ENCODE measurements around the gene ERP44. TPM values are rescaled to one million over a fixed set of nuclear protein-coding genes. Genes with fewer than 3 reads are reported as not detected.
"Not testable (repeated sequence)": the region's sequence is repeated elsewhere in the genome, so short reads cannot be mapped to it uniquely, and the experiment has no call there.

Gene ERP44
- total RNA-seq, 1 donor from 2014 or later = 16.2 TPM

DNA sequence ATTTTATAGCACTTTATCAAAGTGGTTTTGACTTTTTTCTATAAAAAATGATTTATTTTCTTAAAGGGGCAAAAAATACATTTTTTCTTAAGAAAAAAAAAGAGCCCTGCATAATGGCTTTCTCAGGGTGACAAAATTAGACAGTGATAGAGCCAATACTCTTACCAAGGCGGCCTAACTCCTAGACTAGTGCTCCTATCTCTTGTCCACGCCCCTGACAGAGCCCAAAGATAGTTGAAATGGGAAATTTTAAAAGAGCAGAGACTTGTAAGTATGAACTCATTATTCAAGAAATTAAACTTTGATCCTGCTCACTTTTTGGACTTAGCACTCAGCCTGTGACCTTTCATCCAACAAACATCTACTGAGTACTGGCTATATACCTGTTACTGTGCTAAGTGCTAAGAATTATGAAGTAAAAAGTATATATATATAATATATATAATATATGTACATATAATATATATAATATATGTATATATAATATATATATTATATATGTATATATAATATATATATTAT lies 1.4 kb upstream of the ERP44 start:
- no peak for DNase-seq

DNA sequence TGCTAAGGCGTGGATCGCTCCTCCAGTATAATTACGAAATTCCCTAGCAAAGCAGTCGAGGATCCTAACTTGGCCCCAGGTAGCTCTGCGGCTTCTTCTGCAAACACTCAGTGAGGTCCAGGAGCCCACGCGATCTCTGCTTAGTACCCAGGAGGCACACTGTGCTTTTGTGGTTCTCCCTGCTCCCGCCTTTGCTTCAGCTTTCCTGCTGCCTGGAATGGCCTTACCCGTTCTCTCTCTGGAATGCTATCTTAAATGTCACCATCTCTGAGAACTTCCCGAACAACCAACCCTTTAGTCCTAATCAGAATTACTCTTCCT lies 882 bp upstream of the ERP44 start:
- no peak for DNase-seq

DNA sequence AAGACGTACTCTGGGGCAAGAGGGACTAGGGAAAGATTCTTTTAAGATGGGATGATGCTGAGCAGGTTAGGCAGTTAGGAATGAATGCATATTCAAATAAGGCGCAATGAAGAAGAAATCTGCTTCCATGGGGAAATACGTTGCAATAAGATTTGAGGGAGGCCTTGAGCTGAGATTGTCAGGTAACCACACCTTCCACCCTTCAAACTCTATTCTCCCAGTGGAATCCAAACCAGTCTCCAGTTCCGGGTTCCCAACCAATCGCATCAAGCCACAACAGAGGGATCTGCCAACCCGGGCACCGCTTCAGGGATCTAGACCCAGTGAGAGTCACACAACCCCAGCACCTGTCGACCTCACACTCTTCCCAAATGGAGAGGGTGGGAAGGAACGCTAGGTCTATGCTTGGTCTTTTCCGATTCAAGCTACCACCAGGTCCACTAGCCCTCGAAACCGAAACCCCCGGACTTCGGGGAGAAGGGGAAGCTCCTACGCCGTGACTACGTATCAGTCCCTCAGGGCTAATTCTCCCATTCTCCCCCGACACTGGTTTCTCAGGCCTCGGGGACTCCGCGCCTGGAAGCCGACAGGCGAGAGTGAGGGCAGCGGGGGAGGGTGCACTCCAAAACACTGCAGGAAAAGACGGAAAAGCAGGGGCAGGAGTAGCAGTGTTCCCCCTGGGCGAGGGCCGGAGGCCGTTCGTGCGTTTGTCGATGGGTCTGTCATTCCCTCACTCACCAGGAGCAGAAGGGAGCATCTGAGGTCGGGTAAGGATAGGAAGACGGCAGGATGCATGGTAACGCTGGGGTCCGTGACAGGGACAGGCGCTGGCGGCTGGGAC lies 534 bp downstream of the ERP44 start:
- no peak for DNase-seq

DNA sequence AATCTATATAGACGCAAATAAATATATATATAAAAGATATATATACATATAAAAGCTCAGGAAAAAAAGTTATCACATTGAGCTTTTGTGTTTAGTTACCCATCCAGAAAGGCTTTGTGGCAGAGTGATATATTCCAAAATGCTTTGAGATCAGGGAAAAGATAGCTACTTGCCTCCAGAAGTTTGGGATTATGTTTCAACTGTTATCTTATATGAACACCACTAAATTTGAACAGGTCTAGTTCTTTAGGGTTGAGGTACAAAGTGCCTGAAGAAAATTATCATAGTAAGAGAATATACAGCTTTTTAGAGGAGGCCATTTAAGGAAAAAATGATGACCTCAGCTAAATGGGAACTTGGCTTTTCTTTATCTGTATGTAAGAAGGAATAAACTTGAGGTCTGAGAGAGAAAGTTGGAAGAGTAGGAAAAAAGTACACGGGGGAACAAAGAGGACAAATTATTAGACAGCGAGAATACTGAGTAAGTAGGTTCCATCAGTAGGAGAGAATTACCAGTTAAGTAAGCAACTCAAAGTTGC lies 2.4 kb downstream of the ERP44 start:
- DNase-seq = no peak

DNA sequence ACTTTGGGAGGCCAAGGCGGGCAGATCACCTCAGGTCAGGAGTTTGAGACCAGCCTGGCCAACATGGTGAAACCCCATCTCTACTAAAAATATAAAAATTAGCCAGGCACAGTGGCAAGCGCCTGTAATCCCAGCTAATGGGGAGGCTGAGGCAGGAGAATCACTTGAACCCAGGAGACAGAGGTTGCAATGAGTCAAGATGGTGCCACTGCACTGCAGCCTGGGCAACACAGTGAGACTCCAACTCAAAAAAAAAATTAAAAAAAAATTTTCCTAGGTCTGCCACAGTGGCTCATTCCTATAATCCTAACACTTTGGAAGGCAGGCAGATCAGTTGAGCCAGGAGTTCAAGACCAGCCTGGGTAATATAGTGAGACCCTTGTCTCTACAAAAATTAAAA lies 4.4 kb downstream of the ERP44 start:
- DNase-seq = not testable (repeated sequence)

GRCh38 chr9:100092066-100092465 lies 6.7 kb downstream of the ERP44 start:
- no peak for DNase-seq

- no peak for DNase-seq
These were observed 7.2 kb downstream of the ERP44 start for GRCh38 chr9:100091650-100092049.

GRCh38 chr9:100090880-100091279 lies 7.9 kb downstream of the ERP44 start:
- no peak for DNase-seq

DNA sequence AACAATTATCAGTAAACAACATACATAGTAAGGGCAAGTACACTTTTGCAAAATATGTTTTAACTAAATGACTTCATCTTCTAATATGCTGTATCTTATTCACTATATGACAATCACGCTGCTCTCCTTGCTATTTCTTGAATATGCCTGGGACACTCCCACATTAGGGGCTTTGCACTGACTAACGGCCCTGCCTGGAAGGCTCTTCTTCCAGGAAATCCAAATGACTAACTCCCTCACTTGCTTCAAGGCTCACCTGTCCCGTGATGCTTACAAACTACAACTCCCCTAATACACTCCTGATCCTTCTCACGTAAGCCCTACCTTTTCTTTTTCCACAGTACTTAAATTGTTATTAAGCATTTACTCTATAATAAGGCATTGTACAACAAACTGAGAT lies 10.6 kb downstream of the ERP44 start:
- no peak for DNase-seq

DNA sequence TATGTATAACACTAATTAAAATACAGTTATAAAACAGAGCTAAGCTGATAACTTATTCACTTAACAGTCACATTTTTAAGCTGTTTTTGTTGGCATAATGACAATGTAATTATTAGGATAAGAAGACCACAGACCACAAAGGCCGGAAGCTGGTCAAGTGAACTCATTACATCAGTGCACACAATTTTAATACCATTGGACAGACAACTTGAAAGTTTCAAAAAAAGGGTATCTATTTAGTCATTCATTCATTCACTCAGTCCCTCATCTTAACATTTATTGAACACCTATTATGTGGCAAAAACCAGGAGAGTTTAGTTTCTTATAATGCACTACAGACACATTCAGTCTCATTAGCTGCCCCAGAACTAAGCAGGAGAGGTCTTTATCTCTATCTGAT lies 11.6 kb downstream of the ERP44 start:
- DNase-seq = no peak

DNA sequence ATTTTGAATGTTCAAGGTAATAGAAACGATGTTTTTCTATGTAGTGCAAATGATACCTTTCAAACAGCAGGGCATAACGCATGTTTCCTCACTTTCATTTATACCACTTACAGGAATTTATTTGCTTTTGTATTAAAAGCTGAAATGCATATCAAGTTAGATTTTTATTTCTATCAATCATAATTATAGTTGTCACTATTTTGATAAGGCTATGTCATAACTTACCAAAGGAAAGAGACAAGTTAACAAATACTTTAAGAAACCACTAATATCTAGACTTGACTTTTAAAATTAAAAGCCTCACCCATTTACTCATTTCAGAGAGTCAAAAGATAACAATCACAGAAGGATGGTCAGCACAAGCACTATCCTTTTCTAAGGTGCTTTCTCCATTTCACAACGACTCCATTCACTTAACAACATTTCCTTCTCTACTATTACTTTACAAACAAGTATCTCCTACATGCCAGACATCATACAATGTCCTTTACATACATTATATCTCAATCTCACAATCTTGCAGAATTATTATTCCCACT lies 12.6 kb downstream of the ERP44 start:
- no peak for DNase-seq

DNA sequence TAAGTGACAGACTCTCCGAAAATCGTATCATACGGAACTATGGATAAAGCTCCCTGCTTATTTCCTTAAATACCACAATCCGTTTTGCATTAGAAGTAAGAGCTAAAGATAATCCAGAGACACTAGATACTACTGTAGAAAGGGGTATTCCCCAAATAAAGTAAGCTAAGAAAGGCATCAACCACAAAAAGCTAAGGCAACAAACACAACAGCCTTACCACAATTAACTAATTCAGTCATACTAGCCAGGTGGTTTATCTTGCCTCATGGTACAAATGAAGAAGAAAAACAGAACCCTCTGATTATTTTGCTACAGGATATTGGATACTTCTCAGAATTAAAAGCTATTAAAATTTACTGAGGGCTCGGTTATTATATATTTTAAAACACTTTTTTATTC lies 14.1 kb downstream of the ERP44 start:
- no peak for DNase-seq

DNA sequence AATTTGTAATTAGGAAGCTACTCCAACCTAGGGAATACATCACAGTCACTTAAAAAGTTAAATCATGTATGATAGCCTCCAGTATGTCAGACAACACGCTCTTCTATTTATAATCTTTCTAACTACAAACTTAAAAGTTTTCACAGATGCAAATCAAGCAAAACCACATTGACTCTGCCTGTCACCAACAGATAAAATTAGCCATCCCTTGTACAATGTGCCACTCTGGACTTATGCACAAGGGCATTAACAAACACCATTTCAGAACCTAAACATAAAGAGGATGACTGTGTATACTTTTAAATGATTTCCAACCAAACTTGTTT lies 14.7 kb downstream of the ERP44 start:
- DNase-seq = no peak

DNA sequence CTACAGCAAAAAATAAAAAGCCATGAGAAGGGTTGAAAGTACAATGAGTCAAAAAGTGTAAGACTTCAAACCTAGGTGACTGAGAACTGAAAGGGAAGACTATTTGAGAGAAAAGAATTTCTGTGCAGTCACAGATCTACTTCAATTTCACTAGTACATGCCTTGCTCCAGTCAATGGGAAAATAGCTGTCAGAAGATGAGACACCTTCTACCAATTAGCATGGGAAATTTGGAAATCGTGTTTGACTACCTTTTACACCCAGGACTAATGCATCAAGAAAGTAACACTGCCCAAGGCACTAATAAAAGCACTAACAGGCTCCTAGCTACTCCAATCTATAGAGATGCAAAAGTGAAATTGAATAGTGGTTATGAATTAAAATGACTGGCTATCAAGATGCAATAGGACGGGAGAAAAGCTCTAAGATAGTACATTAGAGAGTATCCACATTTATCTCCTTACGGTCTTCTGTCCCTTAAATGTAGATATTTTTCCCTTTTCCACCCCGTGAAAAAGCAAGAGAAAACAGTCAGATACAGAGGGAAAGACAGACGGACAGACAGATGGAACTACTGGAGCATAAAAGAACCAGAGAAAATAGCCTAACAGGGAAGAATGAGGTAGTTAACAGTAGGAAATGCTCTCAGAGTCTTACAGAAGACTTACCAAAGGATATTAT lies 15.2 kb downstream of the ERP44 start:
- DNase-seq = no peak

DNA sequence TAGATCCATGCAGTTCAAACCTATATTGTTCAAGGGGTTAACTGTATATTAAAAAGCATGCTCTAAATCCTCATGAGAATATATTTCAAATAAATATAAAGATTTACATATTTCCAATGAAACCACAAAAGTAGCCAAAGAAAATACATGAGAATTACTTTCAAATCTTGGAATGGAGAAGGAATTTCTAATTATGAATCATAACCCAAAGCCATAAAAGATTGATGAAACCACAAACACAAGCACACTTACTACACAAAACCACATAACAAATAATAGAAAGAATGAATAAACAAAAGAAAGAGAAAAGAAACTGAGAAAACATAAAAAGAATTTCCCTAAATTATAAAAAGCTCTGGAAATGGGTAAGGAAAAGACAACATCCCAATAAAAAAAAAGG lies 16.0 kb downstream of the ERP44 start:
- no peak for DNase-seq

- DNase-seq = not testable (repeated sequence)
These were observed 22.5 kb downstream of the ERP44 start for GRCh38 chr9:100076256-100076655.

- DNase-seq = no peak
These were observed 23.8 kb downstream of the ERP44 start for GRCh38 chr9:100074989-100075388.

GRCh38 chr9:100074093-100074492 lies 24.7 kb downstream of the ERP44 start:
- DNase-seq = no peak

DNA sequence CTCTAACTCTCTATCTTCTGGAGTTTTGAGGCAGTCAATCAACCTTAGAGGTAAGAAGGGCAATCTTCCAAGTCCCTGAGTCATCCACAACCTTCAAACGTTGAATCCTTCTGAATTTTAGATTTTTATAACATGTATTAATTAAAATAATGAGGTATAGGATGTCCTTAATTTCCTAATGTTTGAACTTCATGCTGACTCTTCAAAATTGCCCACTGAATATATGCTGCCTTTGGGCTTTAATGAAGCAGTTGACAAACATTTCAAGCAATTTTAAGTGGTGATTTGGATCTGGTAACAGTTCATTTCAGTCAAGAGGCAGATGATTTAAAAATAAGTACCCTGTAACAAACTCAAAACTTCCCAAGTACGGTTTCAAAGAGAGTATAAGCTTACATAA lies 26.0 kb downstream of the ERP44 start:
- no peak for DNase-seq

DNA sequence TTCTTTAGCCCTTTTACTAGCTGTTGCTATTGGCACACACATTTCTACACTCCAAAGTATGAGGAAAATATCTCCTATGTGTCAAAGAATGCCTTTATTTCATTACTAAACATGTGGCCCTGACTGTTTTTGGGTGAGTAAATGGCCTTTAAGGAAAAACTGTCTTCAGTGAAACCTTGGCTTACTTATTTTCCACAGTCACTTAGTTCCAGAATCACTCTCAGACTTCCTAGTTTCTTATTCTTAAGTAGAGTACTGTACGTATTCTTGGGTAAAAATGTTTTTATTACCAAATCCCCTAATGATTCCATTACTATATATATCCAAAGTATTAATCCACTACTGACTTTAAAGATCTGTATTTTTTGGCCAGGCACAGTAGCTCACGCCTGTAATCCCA lies 27.5 kb downstream of the ERP44 start:
- DNase-seq = peak; percentile 4

GRCh38 chr9:100070104-100071041 lies 28.4 kb downstream of the ERP44 start:
- DNase-seq = no peak

DNA sequence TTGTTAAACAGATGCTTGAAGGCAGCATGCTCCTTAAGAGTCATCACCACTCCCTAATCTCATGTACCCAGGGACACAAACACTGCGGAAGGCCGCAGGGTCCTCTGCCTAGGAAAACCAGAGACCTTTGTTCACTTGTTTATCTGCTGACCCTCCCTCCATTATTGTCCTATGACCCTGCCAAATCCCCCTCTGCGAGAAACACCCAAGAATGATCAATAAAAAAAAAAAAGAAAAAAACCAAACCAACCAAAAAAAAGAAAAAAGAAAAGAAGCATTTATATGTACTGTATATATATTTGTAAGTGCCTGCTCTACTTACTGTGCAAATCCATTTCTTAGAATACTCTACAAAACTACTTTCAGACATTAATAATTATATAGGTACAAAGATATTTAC lies 29.7 kb downstream of the ERP44 start:
- not testable (repeated sequence) for DNase-seq
